Activated T-cell treated with anti-CD3 and anti-CD28 coated beads, Interleukin-2, amount 50 U/mL, for 72 hours (primary cell): Measurements from ENCODE around the gene NCAPD3. TPM values are rescaled to one million over a fixed set of nuclear protein-coding genes. Genes with fewer than 3 reads are reported as not detected.

ENCODE experiments used
- ATAC-seq, 2 donors: fragments of 150-1000 bp; cut with Tn5 transposase; replicated peaks in 1 of 2; 2 replicates each; pipeline ENCODE4 v1.10.0; 2021; ENCODE audit warnings: moderate library complexity in 2 of 2, mild to moderate bottlenecking in 1 of 2
- DNase-seq, 2 donors: peaks; one replicate each; pipeline ENCODE4 v3.0.0; 2021 to 2022; ENCODE audit warnings: mixed read lengths in 1 of 2
- H3K27ac Mint-ChIP-seq: one replicate; pipeline ENCODE4 v1.8.0; 2022; ENCODE audit warnings: mild to moderate bottlenecking, moderate library complexity, mixed read lengths
- H3K27me3 Mint-ChIP-seq: one replicate; pipeline ENCODE4 v1.8.0; 2022; ENCODE audit warnings: low read depth, mixed read lengths
- H3K36me3 Mint-ChIP-seq, 2 donors: one replicate each; pipeline ENCODE4 v1.8.0; 2022; ENCODE audit warnings: mixed read lengths in 2 of 2, mild to moderate bottlenecking in 1 of 2; ENCODE audit not compliant: insufficient read depth in 2 of 2
- H3K4me1 Mint-ChIP-seq: one replicate; pipeline ENCODE4 v1.8.0; 2022; ENCODE audit warnings: low read depth, mixed read lengths
- H3K4me3 Mint-ChIP-seq, 2 donors: one replicate each; pipeline ENCODE4 v1.8.0; 2022; ENCODE audit warnings: mild to moderate bottlenecking in 2 of 2, mixed read lengths in 2 of 2, moderate library complexity in 2 of 2
- H3K9me3 Mint-ChIP-seq, 2 donors: one replicate each; pipeline ENCODE4 v1.8.0; 2022; ENCODE audit warnings: mixed read lengths in 2 of 2
- total RNA-seq, 2 donors: library from RNA; stranded (reverse); gene quantifications; one replicate each; pipeline ENCODE4 v1.2.3, GENCODE V29; 2022

The NCAPD3 gene
- total RNA-seq, 2 donors from 2014 or later, result 65.8 to 75.6 TPM

DNA sequence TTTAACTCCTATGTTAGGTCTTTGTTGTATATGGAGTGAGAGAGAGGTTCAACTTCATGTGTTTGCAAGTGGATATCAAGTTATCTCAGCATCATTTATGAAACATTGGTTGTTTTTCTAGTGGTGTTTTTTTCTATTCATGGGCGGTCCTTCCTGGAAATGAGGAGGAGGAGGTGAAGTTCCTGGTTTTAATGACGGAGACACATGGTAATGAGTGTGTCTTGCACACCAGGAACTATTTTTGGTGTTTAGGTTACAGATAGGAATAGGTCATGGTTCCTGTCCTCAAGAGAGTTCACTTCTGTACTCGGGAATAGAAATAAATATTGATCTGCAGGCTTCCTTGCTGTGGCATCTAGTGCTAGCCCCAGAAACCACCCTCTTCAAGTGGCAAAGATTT is 80.0 kb downstream of the NCAPD3 start:
- H3K36me3 Mint-ChIP-seq, result peaks cover 0 to 3% of the 10 kb centered on the region in 2 donors
- ATAC-seq (no peak), DNase-seq (no peak)
- H3K27me3 Mint-ChIP-seq, result no peaks in the 10 kb centered on the region
- H3K4me1 Mint-ChIP-seq, result peaks cover 5% of the 10 kb centered on the region
- H3K4me3 Mint-ChIP-seq, result no peak overlapping the region
- H3K27ac Mint-ChIP-seq, result peak overlapping the region; percentile 7
- no peaks in the 10 kb centered on the region for H3K9me3 Mint-ChIP-seq

DNA sequence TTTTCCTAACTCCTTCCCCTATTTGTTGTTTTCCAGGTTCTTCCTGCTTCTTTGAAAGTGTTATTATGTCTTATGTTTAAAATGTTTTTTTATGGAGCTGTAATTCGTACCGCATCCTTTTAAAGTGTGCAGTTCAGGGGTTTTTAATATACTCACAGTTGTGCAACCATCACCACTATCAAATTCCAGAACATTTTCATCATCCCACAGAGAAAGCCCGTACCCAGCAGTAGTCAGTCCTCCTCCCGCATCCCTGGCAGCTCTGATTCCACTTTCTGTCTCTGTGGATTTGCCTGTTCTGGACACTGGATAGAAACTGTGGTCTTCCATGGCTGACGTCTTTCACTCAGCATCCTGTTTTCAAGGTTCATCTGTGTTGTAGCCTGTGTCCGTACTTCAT is 81.2 kb downstream of the NCAPD3 start:
- Mint-ChIP-seq H3K4me3 (no peak overlapping the region), H3K36me3 (peaks cover 0 to 3% of the 10 kb centered on the region in 2 donors), H3K4me1 (peaks cover 5% of the 10 kb centered on the region), H3K9me3 (no peaks in the 10 kb centered on the region), H3K27me3 (no peaks in the 10 kb centered on the region), H3K27ac (no peak overlapping the region)
- no peak for DNase-seq
- ATAC-seq, result no peak

DNA sequence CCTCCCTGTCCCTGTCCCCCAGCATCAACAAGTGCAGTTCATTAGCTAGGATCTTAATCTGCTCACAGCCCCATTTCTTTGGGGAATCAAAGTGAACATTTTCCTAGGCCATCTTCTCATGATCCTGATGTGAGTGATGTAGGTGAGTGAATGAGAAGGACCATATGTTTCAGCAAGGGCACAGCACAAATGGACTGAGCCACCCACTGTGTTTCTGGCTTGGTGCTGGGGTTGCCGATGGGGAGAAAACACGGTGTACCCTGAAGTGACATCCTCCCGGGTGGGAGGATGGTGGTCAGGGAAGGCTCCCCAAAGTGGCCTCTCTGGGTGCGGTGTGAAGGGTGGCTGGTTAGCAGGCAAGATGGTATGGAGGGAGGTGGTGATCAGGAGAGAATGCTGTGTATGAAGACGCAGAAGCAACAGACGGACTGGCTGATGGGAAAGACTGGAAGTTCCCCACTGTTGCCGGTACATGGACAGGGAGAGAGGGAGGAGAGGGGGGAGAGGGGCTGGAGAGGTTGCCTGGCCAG is 82.7 kb downstream of the NCAPD3 start:
- no peak overlapping the region for H3K4me3 Mint-ChIP-seq
- H3K36me3 Mint-ChIP-seq, result peaks cover 0 to 3% of the 10 kb centered on the region in 2 donors
- H3K4me1 Mint-ChIP-seq, result peaks cover 5% of the 10 kb centered on the region
- ATAC-seq (no peak), DNase-seq (no peak)
- H3K9me3 Mint-ChIP-seq, result no peaks in the 10 kb centered on the region
- no peaks in the 10 kb centered on the region for H3K27me3 Mint-ChIP-seq
- no peak overlapping the region for H3K27ac Mint-ChIP-seq

DNA sequence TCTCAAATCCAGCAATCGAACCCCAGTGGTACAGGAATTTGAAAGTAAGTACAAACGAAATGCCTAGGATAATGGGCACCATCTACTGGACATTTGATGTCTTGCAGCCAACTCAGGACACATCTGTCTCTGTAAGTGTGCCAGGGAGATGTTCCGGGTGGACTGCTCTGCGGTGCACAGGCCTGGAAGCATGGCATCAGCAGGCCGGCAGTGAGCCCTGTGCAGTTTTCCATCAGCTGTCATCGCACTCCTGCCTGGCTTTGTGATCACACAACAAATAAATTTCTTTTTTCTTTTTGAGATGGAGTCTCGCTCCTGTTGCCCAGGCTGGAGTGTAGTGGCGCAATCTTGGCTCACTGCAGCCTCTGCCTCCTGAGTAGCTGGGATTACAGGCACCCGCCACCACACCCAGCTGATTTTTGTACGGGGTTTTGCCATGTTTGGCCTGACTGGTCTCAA is 83.9 kb downstream of the NCAPD3 start:
- H3K27ac Mint-ChIP-seq, result no peak overlapping the region
- H3K4me3 Mint-ChIP-seq, result peak overlapping the region in 1 of 2 donors; percentile 23
- H3K4me1 Mint-ChIP-seq, result peaks cover 5% of the 10 kb centered on the region
- peak; percentile 43 to 48 for DNase-seq
- no peaks in the 10 kb centered on the region for H3K27me3 Mint-ChIP-seq
- ATAC-seq, result peak; percentile 75 to 77
- no peaks in the 10 kb centered on the region for H3K9me3 Mint-ChIP-seq
- peaks cover 0 to 2% of the 10 kb centered on the region in 2 donors for H3K36me3 Mint-ChIP-seq

DNA sequence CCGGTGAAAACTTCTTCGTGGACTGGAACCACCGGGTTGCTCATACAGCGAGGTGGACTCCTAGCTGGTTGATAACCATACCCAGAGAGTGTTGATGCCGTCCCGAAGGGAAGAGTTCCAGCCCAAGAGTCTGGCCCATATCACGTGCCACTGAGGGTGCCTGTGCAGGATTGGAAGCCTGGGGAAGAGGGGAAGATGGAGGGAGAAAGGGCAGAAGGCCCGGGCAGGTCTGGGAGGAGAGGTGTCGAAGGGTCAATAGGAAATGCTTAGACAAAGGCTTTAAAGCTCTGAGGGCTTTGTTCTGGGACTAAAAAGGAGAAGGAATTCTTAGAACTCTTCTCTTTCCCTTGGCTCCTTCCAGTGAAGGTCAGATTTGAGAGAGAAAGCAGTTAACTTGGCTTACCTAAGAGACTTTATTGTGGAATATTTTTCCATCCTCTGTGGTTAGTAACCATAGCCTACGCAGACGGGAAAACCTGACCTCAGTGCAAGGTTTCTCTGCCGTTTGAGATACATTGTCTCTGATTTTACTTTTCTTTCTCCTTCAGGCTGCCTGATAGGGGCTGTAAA is 84.4 kb downstream of the NCAPD3 start:
- Mint-ChIP-seq H3K27me3 (no peaks in the 10 kb centered on the region), H3K4me1 (peaks cover 5% of the 10 kb centered on the region), H3K4me3 (peak overlapping the region in 1 of 2 donors; percentile 23), H3K36me3 (no peaks in the 10 kb centered on the region), H3K27ac (no peak overlapping the region), H3K9me3 (no peaks in the 10 kb centered on the region)
- DNase-seq (no peak), ATAC-seq (no peak)

DNA sequence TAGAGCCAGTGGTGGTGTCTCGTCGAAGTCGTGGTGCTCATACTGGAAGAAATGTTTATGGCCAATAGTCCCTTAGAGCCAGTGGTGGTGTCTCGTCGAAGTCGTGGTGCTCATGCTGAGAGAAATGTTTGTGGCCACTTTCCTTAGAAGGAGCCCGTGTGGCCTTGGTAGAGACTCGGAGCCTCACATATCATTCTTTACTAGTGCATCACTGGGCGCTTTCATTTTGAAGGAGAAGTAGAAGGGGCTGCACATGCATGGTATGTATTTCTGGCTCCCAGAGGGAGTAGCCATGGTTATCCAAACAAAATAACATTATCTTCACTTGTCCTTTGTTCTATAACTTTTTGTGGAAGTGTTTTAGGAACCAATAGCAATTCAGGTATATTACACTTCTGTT is 85.4 kb downstream of the NCAPD3 start:
- no peak overlapping the region for H3K27ac Mint-ChIP-seq
- peaks cover 0 to 7% of the 10 kb centered on the region in 2 donors for H3K36me3 Mint-ChIP-seq
- DNase-seq (no peak), ATAC-seq (no peak)
- H3K4me1 Mint-ChIP-seq, result peaks cover 5% of the 10 kb centered on the region
- H3K4me3 Mint-ChIP-seq, result no peak overlapping the region
- H3K27me3 Mint-ChIP-seq, result no peaks in the 10 kb centered on the region
- peaks cover 6% of the 10 kb centered on the region in 2 donors for H3K9me3 Mint-ChIP-seq

DNA sequence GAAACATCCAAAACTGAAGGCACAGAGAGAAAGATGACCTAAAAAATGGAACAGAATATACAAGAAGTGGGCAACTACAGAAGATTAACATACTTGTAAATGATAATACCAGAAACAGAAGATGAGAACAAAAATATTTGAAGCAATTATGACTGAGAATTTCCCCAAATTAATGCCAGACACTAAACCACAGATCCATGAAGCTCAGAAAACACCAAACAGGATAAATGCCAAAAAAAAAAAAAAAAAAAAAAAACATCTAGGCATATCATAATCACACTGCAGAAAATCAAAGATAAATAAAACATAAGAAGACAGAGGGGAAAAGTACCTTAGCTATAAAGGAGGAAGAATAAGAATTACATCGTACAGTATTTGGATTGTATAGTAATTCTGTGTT is 89.6 kb downstream of the NCAPD3 start:
- ATAC-seq (no peak), DNase-seq (no peak)
- no peaks in the 10 kb centered on the region for H3K27me3 Mint-ChIP-seq
- H3K36me3 Mint-ChIP-seq, result peaks cover 9 to 16% of the 10 kb centered on the region in 2 donors
- no peak overlapping the region for H3K4me3 Mint-ChIP-seq
- peaks cover 2% of the 10 kb centered on the region for H3K4me1 Mint-ChIP-seq
- H3K9me3 Mint-ChIP-seq, result peaks cover 13 to 15% of the 10 kb centered on the region in 2 donors
- H3K27ac Mint-ChIP-seq, result no peak overlapping the region

DNA sequence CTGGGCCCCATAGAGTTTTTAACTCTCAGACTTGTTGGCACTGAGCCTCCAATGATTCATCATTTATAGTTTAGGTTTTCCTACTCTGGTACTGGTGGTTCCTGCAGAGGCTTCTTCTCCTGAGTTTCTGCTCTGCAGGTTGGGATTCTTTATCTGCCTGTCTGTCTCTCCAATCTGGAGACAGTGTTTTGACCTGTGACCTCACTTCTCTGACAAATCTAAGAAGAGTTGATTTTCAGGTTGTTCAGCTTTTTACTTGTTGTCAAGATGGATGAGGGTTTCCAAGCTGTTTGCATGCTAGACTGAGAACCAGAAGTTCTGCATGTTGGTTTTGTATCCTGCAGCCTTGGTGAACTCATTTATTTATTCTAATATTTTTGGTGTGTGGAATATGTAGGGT is 91.0 kb downstream of the NCAPD3 start:
- Mint-ChIP-seq H3K9me3 (peaks cover 13 to 15% of the 10 kb centered on the region in 2 donors), H3K36me3 (peaks cover 9 to 16% of the 10 kb centered on the region in 2 donors), H3K4me1 (no peaks in the 10 kb centered on the region), H3K27ac (no peak overlapping the region), H3K27me3 (no peaks in the 10 kb centered on the region), H3K4me3 (no peak overlapping the region)
- ATAC-seq, result no peak
- DNase-seq, result no peak

DNA sequence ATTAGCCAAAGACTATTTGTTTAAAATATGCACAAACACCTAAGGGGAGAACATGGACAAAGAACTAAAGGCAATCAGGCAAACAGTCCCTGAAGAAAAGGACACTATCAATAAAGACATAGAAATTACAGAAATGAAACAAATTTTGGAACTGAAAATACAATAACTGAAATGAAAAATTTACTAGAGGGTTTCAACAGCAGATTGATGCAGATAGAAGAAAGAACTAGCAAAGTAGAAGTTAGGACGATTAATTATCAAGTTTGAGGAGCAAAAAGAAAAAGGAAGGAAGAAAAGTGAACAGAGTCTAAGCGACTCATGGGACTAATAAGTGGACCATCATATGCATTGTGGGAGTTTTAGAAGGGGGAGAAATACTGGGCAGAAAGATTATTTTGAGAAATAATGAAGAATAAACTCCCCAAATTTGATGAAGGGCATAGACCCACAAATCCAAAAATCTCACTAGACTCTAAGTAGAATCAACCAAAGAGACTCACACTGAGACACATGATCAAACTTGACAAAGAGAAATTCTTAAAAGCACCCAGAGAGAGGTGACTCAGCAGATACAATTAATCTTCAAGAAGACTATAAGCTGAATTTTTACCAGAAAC is 92.0 kb downstream of the NCAPD3 start:
- Mint-ChIP-seq H3K9me3 (peaks cover 13 to 15% of the 10 kb centered on the region in 2 donors), H3K27me3 (no peaks in the 10 kb centered on the region), H3K4me1 (no peaks in the 10 kb centered on the region), H3K4me3 (no peak overlapping the region), H3K27ac (no peak overlapping the region), H3K36me3 (peaks cover 9 to 16% of the 10 kb centered on the region in 2 donors)
- no peak for DNase-seq
- no peak for ATAC-seq

DNA sequence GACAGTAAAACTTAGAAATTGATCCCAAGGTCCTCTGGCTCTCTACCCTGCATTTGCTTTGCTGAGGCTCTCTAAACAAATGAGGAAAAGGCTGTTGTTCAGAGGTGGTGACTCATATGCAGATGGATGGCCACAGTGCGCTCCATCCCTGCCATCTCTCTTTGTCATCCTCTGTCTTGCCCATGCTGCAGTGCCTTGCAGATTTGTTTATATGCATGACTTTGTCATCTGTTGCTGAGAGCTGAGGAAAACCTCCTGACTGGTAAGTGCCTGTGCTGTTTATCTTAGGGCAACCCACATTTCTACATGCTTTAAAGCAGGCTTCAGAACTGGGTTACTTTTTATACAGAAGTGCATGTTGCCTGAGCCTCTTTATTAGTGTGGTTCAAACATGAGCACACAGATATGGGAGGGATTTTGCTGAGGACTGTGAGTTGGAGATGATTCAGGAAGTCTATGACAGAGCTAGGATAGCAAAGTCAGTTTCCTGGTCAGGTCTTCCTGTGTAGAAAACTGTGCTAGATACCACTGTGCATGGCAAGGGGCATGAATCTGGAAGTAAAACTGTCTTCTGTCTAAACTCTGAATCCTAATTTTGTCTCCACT is 97.4 kb downstream of the NCAPD3 start:
- Mint-ChIP-seq H3K27ac (no peak overlapping the region), H3K27me3 (peaks cover 25% of the 10 kb centered on the region), H3K4me3 (no peak overlapping the region), H3K9me3 (peaks cover under 1 to 2% of the 10 kb centered on the region in 2 donors), H3K4me1 (peaks cover 8% of the 10 kb centered on the region), H3K36me3 (peaks cover under 1 to 2% of the 10 kb centered on the region in 2 donors)
- ATAC-seq (peak; percentile 66 to 87), DNase-seq (no peak)

DNA sequence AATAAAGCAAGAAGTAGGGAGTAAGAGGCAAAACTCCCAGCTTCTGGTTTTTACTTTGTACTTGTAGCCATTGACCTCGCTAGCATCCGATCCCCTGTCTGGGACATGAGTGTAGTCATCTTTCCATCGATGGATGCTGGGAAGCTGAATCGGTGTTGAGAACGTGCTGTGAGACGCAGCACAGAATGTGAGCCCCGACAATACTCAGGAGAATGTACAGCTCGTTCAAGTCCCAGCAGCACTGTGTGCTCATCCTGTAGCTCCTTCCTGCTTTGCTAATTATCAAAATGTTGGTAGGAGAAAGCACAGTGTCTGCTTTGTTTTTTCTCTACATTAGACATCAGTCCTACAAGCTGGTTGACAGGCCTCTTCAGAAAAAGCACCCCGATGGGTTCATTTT is 98.3 kb downstream of the NCAPD3 start:
- Mint-ChIP-seq H3K27me3 (peaks cover 25% of the 10 kb centered on the region), H3K27ac (no peak overlapping the region)

DNA sequence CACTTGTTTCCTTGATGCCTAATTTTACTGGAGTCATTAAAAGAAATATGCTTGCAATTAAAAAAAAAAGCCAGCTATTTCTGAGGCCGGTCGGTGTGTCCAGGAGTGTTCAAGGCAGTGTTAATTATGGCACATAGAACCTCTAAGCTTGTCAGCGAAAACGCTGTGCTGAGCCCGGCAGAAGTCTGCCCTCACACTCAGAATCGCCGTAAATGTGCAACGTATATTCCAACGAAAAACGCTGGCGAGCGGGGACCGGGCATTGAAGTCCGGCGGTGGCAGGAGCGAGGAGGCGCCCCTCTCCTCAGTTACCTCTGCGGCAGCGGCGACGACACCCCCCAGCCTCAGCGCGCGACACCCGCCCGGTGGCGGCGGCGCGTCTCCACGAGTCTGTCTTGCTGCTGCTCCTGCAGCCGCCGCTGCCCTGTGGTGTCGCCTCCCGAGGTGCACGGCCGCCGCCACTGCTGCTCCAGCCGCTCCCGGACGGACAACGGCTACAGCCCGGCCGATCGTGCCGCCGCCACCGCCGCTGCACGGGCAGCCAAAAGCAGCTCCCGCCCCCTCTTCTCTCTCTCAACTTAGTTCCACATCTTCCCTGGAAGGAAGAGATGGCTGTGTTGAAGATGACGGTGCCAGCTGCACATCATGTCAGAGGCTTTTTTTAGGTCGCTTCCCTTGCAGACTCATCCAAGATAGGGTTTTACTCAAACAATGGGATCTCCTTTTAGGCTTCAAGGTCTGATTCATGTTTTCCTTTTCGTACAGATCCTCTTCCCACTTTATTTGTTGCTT is 98.9 kb downstream of the NCAPD3 start:
- no peaks in the 10 kb centered on the region for H3K36me3 Mint-ChIP-seq
- H3K9me3 Mint-ChIP-seq, result no peaks in the 10 kb centered on the region
- peak; percentile 64 to 66 for ATAC-seq
- DNase-seq, result peak; percentile 23 to 24
- H3K27me3 Mint-ChIP-seq, result peaks cover 25% of the 10 kb centered on the region
- peaks cover 8% of the 10 kb centered on the region for H3K4me1 Mint-ChIP-seq
- peak overlapping the region; percentile 72 to 75 for H3K4me3 Mint-ChIP-seq
- H3K27ac Mint-ChIP-seq, result no peak overlapping the region

More for the DNA sequence above, 98.3 kb downstream of the NCAPD3 start:
- ATAC-seq (no peak), DNase-seq (no peak)
- no peaks in the 10 kb centered on the region for H3K9me3 Mint-ChIP-seq
- peak overlapping the region; percentile 67 to 75 for H3K4me3 Mint-ChIP-seq
- no peaks in the 10 kb centered on the region for H3K36me3 Mint-ChIP-seq
- peaks cover 8% of the 10 kb centered on the region for H3K4me1 Mint-ChIP-seq
